Posterior vena cava (tissue), 2 donors: ENCODE results near the gene LSP1. TPM values are rescaled to one million over a fixed set of nuclear protein-coding genes. Genes with fewer than 3 reads are reported as not detected.

Experiments
- DNase-seq: peaks from one replicate; pipeline ENCODE4 v3.0.0-alpha.2; 2020; ENCODE audit warnings: low spot score
- intact Hi-C, 2 donors: fragments of 100-400 bp; cut with DNase I; formaldehyde crosslinking; loops; one replicate each; pipeline versions ENCODE4 v1.14.1 to v1.14.2; 2022 to 2023
- total RNA-seq, 2 donors: library from RNA; stranded (reverse); fragmentation: NEBNext Ultra II Directional; extraction: Animal tissue kit (Norgen Biotek cat#: 25700); gene quantifications; one replicate each; pipeline ENCODE4 v1.2.1, GENCODE V29; 2021
- donor health status: DM: yes; HTN: yes; CAD: no.
- donor health status: DM: yes; HTN: yes; CAD: no.

The LSP1 gene
- total RNA-seq, 2 donors from 2014 or later = 39.1 to 122 TPM

DNA sequence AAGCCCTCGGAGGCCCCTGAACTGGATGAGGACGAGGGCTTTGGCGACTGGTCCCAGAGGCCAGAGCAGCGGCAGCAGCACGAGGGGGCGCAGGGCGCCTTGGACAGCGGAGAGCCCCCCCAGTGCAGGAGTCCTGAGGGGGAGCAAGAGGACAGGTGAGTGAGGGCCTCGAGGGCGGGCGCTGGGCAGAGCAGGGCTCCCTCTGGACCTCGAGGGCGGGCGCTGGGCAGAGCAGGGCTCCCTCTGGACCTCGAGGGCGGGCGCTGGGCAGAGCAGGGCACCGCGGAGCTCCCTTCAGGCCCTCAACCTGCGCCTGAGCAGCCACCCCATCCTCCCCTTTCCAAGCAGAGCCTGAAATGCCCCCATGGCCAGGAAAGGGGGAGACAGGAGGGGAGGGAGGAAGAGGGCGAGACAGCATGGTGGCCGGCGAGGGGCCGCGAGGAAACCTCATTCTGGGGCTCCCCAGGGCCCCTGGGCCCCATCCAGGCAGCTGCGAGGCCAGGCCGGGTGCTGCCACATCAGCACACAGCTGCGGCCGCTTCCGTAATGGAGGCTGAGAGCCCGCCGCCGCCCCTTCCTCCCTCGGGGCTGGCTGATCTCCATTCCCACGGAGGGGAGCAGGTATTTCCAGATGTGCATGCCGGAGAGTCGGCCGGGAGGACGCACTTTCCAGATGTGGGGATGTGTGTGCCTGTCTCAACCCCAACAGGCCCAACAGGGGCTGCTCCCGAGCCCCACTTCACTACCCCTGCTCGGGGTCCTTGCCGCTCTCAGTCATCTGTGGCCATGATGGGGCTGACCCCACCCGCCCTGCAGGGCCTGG, 28.8 kb downstream of the LSP1 start:
- peak; percentile 82 for DNase-seq
- intact Hi-C loops = loop anchor here (5.0 to 10.0 kb wide), 4 partner anchors 36 to 1039 kb away; partner anchors contain the start of genes POLR2L (in 1 of the 2), TNNT3 (in 1 of the 2) and TSPAN4 (in 1 of the 2)

- intact Hi-C loops = loop anchor here (5.0 to 10.0 kb wide), 4 partner anchors 35 to 1040 kb away; partner anchors contain the start of genes POLR2L (in 1 of the 2), TNNT3 (in 1 of the 2) and TSPAN4 (in 1 of the 2)
- peak; percentile 95 for DNase-seq
These were observed 29.7 kb downstream of the LSP1 start for GRCh38 chr11:1882265-1883238.

GRCh38 chr11:1883346-1884302, 30.7 kb downstream of the LSP1 start:
- intact Hi-C loops = loop anchor here (5.0 to 10.0 kb wide), 4 partner anchors 34 to 1041 kb away; partner anchors contain the start of genes POLR2L (in 1 of the 2), TNNT3 (in 1 of the 2) and TSPAN4 (in 1 of the 2)
- DNase-seq = peak; percentile 70

DNA sequence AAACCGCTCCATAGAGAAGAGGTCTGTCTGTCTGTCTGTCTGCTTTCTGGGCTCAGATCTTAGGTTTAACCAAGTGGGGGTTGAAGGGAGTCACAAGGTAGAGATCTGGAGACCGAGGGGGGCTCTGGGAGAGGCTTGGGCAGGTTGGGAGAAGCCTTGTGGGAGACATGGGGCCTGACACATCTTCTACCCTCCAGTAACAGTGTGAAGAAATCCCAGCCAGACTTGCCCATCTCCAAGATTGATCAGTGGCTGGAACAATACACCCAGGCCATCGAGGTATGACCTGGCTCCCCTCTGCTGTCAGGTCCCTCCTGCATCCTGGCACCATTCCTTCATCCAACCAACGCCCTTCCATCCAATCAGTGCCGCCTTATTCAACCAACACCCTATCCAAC, 31.4 kb downstream of the LSP1 start:
- DNase-seq = no peak
- intact Hi-C loops = loop anchor here (5.0 to 10.0 kb wide), 4 partner anchors 33 to 1042 kb away; partner anchors contain the start of genes POLR2L (in 1 of the 2), TNNT3 (in 1 of the 2) and TSPAN4 (in 1 of the 2)

- peak; percentile 45 for DNase-seq
- intact Hi-C loops = loop anchor here in 1 of 2 donors (10.0 kb wide), 1 partner anchor 268 kb away; no protein-coding TSS in a partner anchor
These were observed 33.7 kb downstream of the LSP1 start for GRCh38 chr11:1886551-1886950.

- DNase-seq = peak; percentile 73
- intact Hi-C loops = loop anchor here in 1 of 2 donors (10.0 kb wide), 1 partner anchor 267 kb away; no protein-coding TSS in a partner anchor
These were observed 34.8 kb downstream of the LSP1 start for GRCh38 chr11:1887451-1888346.

GRCh38 chr11:1888347-1888753, 35.5 kb downstream of the LSP1 start:
- DNase-seq = peak; percentile 76
- intact Hi-C loops = loop anchor here in 1 of 2 donors (10.0 kb wide), 1 partner anchor 266 kb away; no protein-coding TSS in a partner anchor

DNA sequence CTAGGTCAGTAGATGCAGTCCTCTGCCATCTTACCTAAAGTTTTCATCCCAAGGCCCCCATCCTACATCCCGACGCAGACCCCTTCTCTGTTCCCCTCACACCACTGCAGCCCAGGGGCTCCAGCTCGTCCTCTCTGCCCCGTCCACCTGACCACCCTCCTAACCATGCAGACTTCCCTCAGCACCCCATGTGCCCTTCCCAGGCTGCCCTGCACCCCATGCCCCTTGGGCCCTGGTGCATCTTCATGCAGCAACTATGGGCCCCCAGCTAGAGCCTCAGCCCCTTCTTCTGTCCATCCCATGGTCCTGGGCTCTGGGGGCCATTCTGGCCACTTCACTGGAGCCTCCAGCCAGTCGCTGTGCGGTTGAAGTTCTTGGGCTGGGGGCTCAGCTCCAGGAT, 35.9 kb downstream of the LSP1 start:
- peak; percentile 79 for DNase-seq
- intact Hi-C loops = loop anchor here in 1 of 2 donors (10.0 kb wide), 1 partner anchor 266 kb away; no protein-coding TSS in a partner anchor

- DNase-seq = peak; percentile 86
- intact Hi-C loops = loop anchor here in 1 of 2 donors (10.0 kb wide), 1 partner anchor 265 kb away; no protein-coding TSS in a partner anchor
These were observed 36.5 kb downstream of the LSP1 start for GRCh38 chr11:1889224-1889930.

DNA sequence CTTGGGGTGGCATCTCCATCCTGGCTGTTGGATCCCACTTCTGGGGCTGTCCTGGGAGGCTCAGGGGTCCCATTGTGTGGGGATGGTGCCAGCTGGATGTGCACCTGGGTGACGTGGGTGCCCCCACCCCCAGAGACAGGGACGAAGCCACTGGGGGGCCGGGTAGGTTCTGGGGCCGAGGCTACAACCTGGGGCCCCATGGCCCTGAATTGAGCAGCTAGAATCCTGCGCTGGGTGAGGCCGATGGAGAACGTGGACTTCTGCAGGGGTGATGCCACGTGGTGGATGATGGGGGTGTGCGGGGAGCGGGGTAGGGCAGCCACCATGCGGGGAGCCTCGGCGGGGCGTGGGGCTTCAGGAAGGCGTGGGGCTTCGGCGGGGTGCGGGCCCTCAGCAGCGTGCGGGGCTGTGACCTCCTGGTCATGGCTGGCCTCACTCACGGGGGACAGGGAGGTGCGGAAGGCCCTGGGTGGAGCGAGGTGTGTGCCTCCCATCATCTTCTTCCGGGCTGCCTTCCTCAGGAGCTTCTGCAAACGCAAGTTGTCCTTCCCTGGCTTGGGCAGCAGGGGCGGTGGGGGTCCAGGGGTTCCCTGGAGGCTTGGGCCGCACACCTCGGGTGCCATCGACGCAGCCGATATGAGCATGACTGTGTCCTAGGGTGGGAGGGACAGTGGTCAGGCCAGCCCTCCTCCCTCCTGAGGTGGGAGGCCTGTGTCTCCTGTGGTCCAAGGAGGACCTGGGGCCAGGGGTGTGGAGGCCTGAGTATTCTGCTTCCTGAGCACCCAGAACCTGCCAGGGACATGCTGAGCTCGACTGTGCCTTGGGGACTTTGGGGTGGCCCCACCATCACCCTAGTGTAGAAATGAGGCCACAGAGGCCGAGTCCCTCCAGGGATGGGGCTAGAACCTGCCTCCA, 37.3 kb downstream of the LSP1 start:
- DNase-seq = peak; percentile 76
- intact Hi-C loops = loop anchor here in 1 of 2 donors (10.0 kb wide), 2 partner anchors 55 to 265 kb away; partner anchors contain the start of gene MRPL23

DNA sequence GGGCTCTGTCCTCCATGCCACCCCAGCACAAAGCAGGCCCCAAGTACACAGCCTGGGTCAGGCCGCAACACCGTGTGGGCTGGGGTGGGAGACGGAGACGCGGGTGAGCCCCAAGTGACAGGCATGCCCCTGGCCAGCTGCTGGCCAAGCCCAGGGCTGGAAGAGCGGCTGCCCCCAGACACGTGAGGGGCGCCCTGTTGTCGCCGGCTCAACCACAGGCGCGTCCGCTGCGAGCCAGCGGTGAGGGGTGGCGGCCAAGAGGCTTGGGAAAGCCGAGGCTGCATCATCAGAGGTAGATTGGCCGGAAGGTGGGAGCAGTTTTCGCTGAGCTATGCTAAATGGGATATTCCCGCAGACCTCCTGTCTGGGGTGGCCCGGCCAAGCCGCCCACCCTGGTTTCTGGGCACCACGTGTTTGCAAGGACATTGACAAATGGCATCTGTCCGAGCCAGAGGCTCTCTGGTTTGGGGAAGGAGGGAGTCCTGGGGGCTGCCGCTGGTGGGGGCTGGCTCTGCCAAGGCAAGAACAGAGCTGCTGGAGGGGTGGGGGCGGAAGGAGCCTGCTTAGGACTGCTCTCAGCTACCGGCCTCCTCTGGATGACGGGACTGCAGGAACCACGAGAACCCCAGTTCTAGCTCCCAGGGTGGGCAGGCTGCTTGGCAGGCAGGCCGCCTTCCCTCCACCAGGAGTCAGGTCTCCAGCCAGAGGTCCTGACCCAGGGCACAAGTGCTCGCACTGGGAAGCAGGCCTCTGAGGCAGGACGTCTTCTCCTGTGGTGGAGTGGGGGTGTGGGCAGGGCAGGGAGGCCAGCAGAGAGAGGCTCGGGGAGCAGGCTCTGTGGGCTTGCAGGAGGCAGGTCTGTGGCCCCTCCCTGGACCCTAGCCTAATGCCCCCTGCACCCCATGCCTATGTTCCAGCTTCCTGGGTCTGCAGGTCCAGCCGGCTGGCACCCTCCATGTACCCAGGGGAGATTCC, 38.3 kb downstream of the LSP1 start:
- intact Hi-C loops = loop anchor here in 1 of 2 donors (10.0 kb wide), 1 partner anchor 54 kb away; the partner anchor contains the start of gene MRPL23
- DNase-seq = peak; percentile 79

GRCh38 chr11:1891831-1892115, 38.9 kb downstream of the LSP1 start, which contains the start of gene PRR33:
Gene PRR33, minus strand, starts transcription at chr11:1891895. Its CDS starts 1,311 bp downstream, at chr11:1890584.
- intact Hi-C loops = loop anchor here in 1 of 2 donors (10.0 kb wide), 1 partner anchor 53 kb away; the partner anchor contains the start of gene MRPL23
- no peak for DNase-seq

DNA sequence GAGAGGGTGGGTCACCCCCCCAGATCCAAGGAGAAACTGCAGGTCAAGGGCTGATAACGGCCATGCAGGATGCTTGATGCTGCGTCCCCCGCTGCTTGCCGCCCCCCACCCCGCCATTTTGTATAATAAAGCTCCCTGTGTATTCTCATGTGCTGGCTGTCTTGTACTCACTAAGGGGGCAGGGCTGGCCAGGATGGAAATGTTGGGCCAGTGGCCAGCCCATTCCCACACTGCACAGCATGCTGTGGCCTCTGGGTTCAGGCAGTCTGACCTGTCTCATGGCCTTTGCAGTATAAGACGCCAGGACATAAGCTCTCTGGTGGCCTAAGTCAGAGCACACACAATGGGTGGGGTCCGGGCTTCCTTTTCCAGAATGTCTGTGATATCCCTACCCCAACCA, 39.2 kb downstream of the LSP1 start:
- intact Hi-C loops = loop anchor here in 1 of 2 donors (10.0 kb wide), 1 partner anchor 53 kb away; the partner anchor contains the start of gene MRPL23
- DNase-seq = peak; percentile 79

GRCh38 chr11:1892558-1892957, 39.7 kb downstream of the LSP1 start:
- intact Hi-C loops = loop anchor here in 1 of 2 donors (10.0 kb wide), 1 partner anchor 52 kb away; the partner anchor contains the start of gene MRPL23
- DNase-seq = no peak
